DMS53 (cell line): Measurements from ENCODE around the gene VPS36.
"Not testable (repeated sequence)": the region's sequence is repeated elsewhere in the genome, so short reads cannot be mapped to it uniquely, and the experiment has no call there.

ENCODE experiments used
- DNase-seq: peaks from one replicate; lab custom pipeline; 2025; lab: John Stamatoyannopoulos, UW

The VPS36 gene

GRCh38 chr13:52377898-52378297 lies 72.5 kb downstream of the VPS36 start:
- no peak for DNase-seq

DNA sequence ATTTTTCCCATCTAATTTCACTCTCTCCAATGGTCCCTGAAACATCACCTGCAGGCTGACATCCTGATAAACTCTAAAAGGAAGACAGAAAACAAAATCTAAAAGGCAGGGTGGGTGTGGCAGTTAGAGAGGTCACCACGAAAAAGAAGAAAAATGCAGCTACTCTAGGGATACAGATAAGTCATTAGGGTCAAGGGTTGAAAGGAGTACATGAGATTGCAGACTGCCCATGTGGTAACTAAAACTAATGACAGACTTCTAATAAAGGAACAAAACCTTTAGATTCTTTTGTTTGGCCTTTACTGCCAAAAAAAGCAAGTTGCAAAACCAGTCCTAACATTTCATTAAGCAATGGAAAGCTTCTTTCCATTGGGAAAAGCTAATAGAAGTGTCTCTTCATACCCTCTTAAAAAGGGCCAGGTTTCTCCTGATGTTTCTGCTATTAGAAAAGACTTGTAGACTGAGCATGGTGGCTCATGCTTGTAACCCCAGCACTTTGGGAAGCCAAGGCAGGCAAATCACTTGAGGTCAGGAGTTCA lies 75.5 kb downstream of the VPS36 start:
- DNase-seq: no peak

DNA sequence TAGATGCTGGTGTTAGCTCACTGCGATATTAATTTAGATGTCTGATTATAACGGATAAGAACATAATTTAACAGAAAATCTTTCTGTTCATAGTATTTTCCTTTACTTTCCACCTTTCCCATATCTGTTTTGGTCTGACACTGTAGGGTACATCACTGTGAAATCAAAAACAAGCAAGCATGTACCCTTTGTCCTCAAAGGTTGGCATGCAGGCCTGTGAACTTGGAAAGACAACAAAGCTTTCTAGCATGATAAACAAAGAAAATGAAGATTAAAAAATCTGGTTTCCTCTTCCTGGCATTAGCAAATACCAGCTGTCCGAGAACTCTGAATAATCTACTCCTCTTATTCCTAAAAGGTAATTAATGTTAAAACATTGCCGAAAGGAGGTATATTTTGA lies 76.0 kb downstream of the VPS36 start:
- DNase-seq: no peak

- not testable (repeated sequence) for DNase-seq
These were observed 77.2 kb downstream of the VPS36 start for GRCh38 chr13:52373277-52373676.

DNA sequence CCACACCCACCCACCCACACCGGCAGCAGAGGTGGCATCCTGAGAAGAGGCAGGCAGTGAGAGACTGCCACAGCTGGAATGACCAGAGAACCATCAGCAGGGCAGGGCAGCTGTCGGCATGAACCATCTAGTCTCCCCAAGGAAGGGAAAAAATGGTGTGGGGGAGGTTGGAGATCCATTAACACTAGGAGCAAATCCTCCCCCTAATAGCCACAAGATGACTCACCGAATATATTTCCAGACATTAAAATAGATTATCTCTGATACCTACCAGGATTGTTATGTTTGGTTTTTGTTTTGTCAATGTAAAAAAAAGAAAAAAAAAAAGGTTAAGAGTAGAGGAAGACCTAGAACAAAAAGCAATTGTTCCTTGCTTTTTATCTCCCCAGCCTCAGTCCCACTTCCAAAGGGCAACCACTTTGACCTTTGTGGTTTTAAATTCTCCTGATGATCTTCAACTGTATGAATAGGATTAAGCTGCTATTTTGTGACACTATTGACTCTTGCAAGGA lies 78.6 kb downstream of the VPS36 start:
- DNase-seq: no peak

- no peak for DNase-seq
These were observed 84.1 kb downstream of the VPS36 start for GRCh38 chr13:52366291-52366690.
